Ovary (tissue), 9 donors: Measurements from ENCODE around the gene HOXB3. TPM values are rescaled to one million over a fixed set of nuclear protein-coding genes. Genes with fewer than 3 reads are reported as not detected.
A peak's percentile ranks its signal among the peaks of the same experiment; 100 is the strongest.

Experiments used
- DNase-seq, 5 donors: peaks; one replicate each; pipeline ENCODE4 v3.0.0-alpha.2; 2019 to 2020
- H3K27ac ChIP-seq, 2 donors: fragments of 200-600 bp; one replicate each; pipeline versions ENCODE4 v1.5.1 to v1.8.0; 2019 to 2022
- H3K27me3 ChIP-seq: fragments of 200-600 bp; one replicate; pipeline ENCODE4 v1.8.0; 2022
- H3K36me3 ChIP-seq: fragments of 200-600 bp; sonication (generic); one replicate; pipeline ENCODE4 v1.5.1; 2019
- H3K4me1 ChIP-seq: one replicate; pipeline ENCODE4 v1.8.1; 2013; ENCODE audit warnings: mild to moderate bottlenecking, moderate library complexity; ENCODE audit not compliant: insufficient read depth
- H3K4me3 ChIP-seq: fragments of 200-600 bp; sonication (generic); one replicate; pipeline ENCODE4 v1.5.1; 2017
- H3K9me3 ChIP-seq, 2 donors: fragments of 200-600 bp in 1 of 2; sonication (generic) in 1 of 2; one replicate each; pipeline versions ENCODE4 v1.5.1 to v1.8.1; 2013 to 2019; ENCODE audit warnings: mild to moderate bottlenecking in 1 of 2, moderate library complexity in 1 of 2
- CTCF ChIP-seq, 3 donors: fragments of 450-650 bp in 2 of 3; fragments of 200-600 bp in 1 of 3; IDR thresholded peaks; one replicate each; pipeline versions ENCODE4 v1.5.1 to v1.8.0; 2016 to 2022; ENCODE audit warnings: antibody characterized with exemption in 3 of 3, mild to moderate bottlenecking in 1 of 3
- EP300 ChIP-seq: sonication (generic); formaldehyde crosslinking; IDR thresholded peaks from one replicate; pipeline ENCODE4 v1.6.1; 2017; ENCODE audit warnings: antibody characterized with exemption
- POLR2A ChIP-seq: fragments of 450-650 bp; IDR thresholded peaks from one replicate; pipeline ENCODE4 v1.6.1; 2017; ENCODE audit warnings: antibody characterized with exemption, mild to moderate bottlenecking, moderate library complexity
- WGBS, 3 donors: extraction: QIAGEN DNeasy Blood & Tissue Kit in 1 of 3; methylation state at CpG; one replicate each; pipeline versions ENCODE4 v1.1.5 to v1.1.7; 2013 to 2017; 5-methylcytosine and 5-hydroxymethylcytosine counted together
- intact Hi-C, 4 donors: fragments of 100-400 bp; cut with DNase I; formaldehyde crosslinking; loops; one replicate each; pipeline versions ENCODE4 v1.11.0 to v1.15.1; 2022 to 2023
- polyA plus RNA-seq, 2 donors: library from polyadenylated mRNA; stranded (reverse); fragments of 200-250 nt in 1 of 2; fragments of 350-450 nt in 1 of 2; fragmentation: Illumina TruSeq in 1 of 2; extraction: RNeasy Lipid Tissue Mini Kit (QIAGEN cat#74804) in 1 of 2; gene quantifications; one replicate each; pipeline ENCODE4 v1.2.3, GENCODE V29; 2013 to 2014
- total RNA-seq, 7 donors: library from RNA; depleted of rRNA in 2 of 7; stranded (reverse); fragments of >200 nt in 2 of 7; fragmentation: NEBNext Ultra II Directional in 3 of 7; extraction: Animal tissue kit (Norgen Biotek cat#: 25700) in 3 of 7; gene quantifications; one replicate each; pipeline versions ENCODE4 v1.1.0 to v1.2.4, GENCODE V29; 2016 to 2023
- donor health status: DM: no; HTN: no; CAD: no; lungs with moderate emphysema.
- donor health status: DM: no; HTN: no; CAD: no.
- donor health status: Bipolar disorder and iron deficiency.
- donor health status: DM: yes; HTN: yes; CAD: no.
- donor health status: DM: no; HTN: no; CAD: no.
- donor health status: DM: yes; HTN: yes; CAD: no.

HOXB3 gene
- total and polyA plus RNA-seq, 9 donors, result 0.43 to 10.7 (median 2.7) TPM

DNA sequence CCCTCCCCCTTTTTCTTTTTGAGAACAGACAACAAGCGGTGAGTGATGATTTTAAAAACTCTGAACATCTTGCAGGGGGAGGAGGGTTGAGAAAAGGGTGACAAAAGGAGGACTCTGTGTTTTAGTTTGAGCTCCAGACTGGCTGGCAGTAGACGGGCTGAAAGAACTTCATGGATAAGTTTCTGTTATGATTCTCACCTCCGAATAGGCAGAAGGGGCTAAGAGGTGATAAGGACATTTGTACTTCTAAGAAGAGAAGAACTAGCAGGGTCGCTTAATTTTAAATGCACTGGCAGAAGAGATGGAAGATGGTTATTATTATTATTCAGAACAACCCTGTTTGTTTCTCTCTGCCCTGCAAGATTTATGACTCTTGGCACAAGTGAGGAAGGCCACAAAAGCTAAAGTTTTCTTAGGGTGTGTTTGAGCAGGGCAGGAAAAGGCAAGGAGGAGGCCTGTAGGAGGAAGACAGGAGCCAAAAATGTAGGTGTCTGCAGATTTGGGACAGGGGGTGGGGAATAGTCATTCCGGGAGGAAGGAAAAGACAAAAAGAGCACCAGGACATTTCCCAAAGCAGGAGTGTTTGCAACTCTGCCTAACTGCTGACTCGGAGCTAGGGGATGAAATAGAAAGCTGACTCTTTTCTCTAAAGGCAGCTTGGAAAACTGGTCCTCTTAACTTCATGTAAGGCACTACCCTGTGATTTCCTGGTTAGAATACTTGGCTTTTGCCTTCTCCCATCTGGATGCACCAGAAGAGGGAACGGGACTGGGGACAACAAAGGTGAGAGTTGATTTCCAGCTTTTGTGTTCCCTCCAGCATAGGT lies 33.3 kb downstream of the HOXB3 start:
- DNase-seq, result no peak
- H3K27ac ChIP-seq, result no peak overlapping the region
- WGBS, 3 donors, result 44 to 52% (median 46%) methylated on average over 7 of the region's 7 CpGs
- peaks cover 3% of the 10 kb centered on the region for H3K27me3 ChIP-seq
- TF ChIP-seq CTCF (IDR thresholded peaks at IDR 0.05) (no peak), EP300 (no peak), POLR2A (no peak)
- H3K4me1 ChIP-seq, result no peaks in the 10 kb centered on the region
- no peak overlapping the region for H3K4me3 ChIP-seq
- no peaks in the 10 kb centered on the region for H3K9me3 ChIP-seq
- H3K36me3 ChIP-seq, result no peaks in the 10 kb centered on the region
- intact Hi-C loops, result no loop called here

DNA sequence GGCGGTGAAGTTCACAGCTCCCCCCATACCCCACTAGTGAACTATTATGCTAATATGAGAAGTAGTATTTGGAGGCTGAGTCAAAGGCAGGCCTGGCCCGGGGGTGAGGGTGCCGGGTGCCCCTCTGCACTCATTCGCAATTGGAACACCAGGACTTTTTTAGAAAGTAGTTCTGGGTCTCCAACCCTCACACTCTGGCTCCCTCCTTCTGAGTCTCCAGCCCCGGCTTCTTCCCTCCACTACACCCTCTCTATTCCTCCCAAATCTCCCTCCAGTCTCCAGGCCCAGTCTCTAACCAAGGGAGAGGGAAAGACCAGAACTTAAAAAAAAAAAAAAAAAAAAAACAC lies 33.8 kb downstream of the HOXB3 start:
- Histone ChIP-seq H3K4me1 (no peaks in the 10 kb centered on the region), H3K27me3 (peaks cover 3% of the 10 kb centered on the region), H3K27ac (no peak overlapping the region), H3K9me3 (no peaks in the 10 kb centered on the region), H3K36me3 (no peaks in the 10 kb centered on the region), H3K4me3 (no peak overlapping the region)
- intact Hi-C loops, result no loop called here
- 71 to 83% (median 72%) methylated on average over 5 of the region's 5 CpGs for WGBS, 3 donors
- TF ChIP-seq POLR2A (no peak), CTCF (IDR thresholded peaks at IDR 0.05) (no peak), EP300 (no peak)
- no peak for DNase-seq

GRCh38 chr17:48555258-48556228 lies 34.5 kb downstream of the HOXB3 start:
- Histone ChIP-seq H3K36me3 (no peaks in the 10 kb centered on the region), H3K27me3 (peaks cover 3% of the 10 kb centered on the region), H3K27ac (no peak overlapping the region), H3K9me3 (no peaks in the 10 kb centered on the region), H3K4me3 (peak overlapping the region; percentile 42), H3K4me1 (no peaks in the 10 kb centered on the region)
- 9 to 11% (median 9%) methylated on average over 34 to 36 of the region's 36 CpGs for WGBS, 3 donors
- intact Hi-C loops, result no loop called here
- DNase-seq, result no peak
- TF ChIP-seq POLR2A, result no peak

GRCh38 chr17:48554412-48555257 lies 35.4 kb downstream of the HOXB3 start:
- no peak for TF ChIP-seq EP300
- TF ChIP-seq CTCF (IDR thresholded peaks at IDR 0.05), result no peak
- no peak for TF ChIP-seq POLR2A
- peaks cover 0 to 4% of the 10 kb centered on the region in 2 donors for H3K9me3 ChIP-seq
- no peak overlapping the region for H3K27ac ChIP-seq
- peaks cover 3% of the 10 kb centered on the region for H3K27me3 ChIP-seq
- DNase-seq, result no peak
- no peaks in the 10 kb centered on the region for H3K4me1 ChIP-seq
- H3K36me3 ChIP-seq, result no peaks in the 10 kb centered on the region
- H3K4me3 ChIP-seq, result peak overlapping the region; percentile 23
- intact Hi-C loops, result no loop called here
- 13 to 34% (median 15%) methylated on average over 42 to 44 of the region's 44 CpGs for WGBS, 3 donors
